Measurements from ENCODE around the gene HIGD2B. TPM values are rescaled to one million over a fixed set of nuclear protein-coding genes. Genes with fewer than 3 reads are reported as not detected.

Gene HIGD2B
- not detected in 2 replicates for total RNA-seq

GRCh38 chr15:72685925-72686794, at the start of gene HIGD2B, which contains the start of gene BBS4:
Gene HIGD2B, minus strand, starts transcription at chr15:72686182. Its CDS starts 9,808 bp downstream, at chr15:72676374.
Gene BBS4, plus strand, starts transcription at chr15:72686207. Its CDS starts 21 bp downstream, at chr15:72686228.

GRCh38 chr15:72654397-72654796, 31.6 kb downstream of the HIGD2B start, which contains the start of gene GOLGA6B:
Gene GOLGA6B, plus strand, starts transcription at chr15:72654697. Its CDS starts 41 bp downstream, at chr15:72654738.

Other genes starting within 250 kb of the HIGD2B start
- 32.1 and 34.1 TPM in 2 replicates for gene ARIH1, start 211.9 kb downstream of the HIGD2B start, total RNA-seq
- gene GOLGA6B, start 31.5 kb downstream of the HIGD2B start, total RNA-seq, result not detected in 2 replicates
- 11.7 and 18.9 TPM in 2 replicates for gene BBS4, start within 50 bp of the HIGD2B start, total RNA-seq
- 36.7 and 44.1 TPM in 2 replicates for gene ADPGK, start 97.6 kb upstream of the HIGD2B start, total RNA-seq